ENCODE results near the gene PON2.

DNA sequence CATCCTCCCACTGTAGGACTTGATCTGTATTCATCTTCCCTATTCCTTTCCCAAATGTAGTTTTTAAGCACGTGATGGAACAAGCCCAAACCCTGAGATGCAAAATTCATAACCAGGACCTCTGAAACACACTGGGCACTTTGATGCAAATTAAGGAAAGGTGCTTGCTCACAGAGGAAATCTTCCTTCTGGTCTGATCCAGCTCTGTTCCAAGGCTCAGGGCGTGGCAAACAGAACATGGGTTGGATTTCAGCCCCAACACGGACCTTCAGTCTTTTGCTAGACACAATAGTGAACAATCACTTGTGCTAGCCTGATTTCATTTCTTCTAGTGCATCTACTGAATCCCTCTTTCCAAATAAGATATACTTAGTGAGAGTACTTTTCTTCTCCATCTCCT lies 66.6 kb downstream of the PON2 start:
- TF ChIP-seq POLR2A (IDR thresholded peaks at IDR 0.05) = no peak
- TF ChIP-seq, protein P1, sequence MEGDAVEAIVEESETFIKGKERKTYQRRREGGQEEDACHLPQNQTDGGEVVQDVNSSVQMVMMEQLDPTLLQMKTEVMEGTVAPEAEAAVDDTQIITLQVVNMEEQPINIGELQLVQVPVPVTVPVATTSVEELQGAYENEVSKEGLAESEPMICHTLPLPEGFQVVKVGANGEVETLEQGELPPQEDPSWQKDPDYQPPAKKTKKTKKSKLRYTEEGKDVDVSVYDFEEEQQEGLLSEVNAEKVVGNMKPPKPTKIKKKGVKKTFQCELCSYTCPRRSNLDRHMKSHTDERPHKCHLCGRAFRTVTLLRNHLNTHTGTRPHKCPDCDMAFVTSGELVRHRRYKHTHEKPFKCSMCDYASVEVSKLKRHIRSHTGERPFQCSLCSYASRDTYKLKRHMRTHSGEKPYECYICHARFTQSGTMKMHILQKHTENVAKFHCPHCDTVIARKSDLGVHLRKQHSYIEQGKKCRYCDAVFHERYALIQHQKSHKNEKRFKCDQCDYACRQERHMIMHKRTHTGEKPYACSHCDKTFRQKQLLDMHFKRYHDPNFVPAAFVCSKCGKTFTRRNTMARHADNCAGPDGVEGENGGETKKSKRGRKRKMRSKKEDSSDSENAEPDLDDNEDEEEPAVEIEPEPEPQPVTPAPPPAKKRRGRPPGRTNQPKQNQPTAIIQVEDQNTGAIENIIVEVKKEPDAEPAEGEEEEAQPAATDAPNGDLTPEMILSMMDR (IDR thresholded peaks at IDR 0.05) = no peak
